WTC11 (cell line): ENCODE data around the gene DNAH11. TPM values are rescaled to one million over a fixed set of nuclear protein-coding genes. Genes with fewer than 3 reads are reported as not detected.

Experiments
- ATAC-seq: fragments of 200-7000 bp; cut with Tn5 transposase; 2 replicates; pipeline ENCODE4 v1.10.0; 2021; ENCODE audit warnings: mild to moderate bottlenecking, moderate library complexity
- CTCF ChIA-PET: fragments of 300-600 bp; sonication (Branson Sonifier 250); formaldehyde crosslinking; loops from one replicate; lab custom pipeline; 2021; ENCODE audit warnings: antibody characterized with exemption; lab: Charles Lee
- POLR2A ChIA-PET: fragments of 350-600 bp; sonication (Branson Sonifier 250); formaldehyde crosslinking; loops from one replicate; lab custom pipeline; 2021; ENCODE audit warnings: antibody characterized with exemption; lab: Charles Lee
- DNase-seq: peaks from one replicate; pipeline ENCODE4 v3.0.0; 2021; ENCODE audit warnings: low spot score
- H3K27ac Mint-ChIP-seq: 2 replicates; pipeline ENCODE4 v1.8.0; 2021; ENCODE audit warnings: mixed read lengths
- H3K27me3 Mint-ChIP-seq: 2 replicates; pipeline ENCODE4 v1.8.0; 2021; ENCODE audit warnings: low read depth, mild to moderate bottlenecking, moderate library complexity, mixed read lengths
- H3K36me3 Mint-ChIP-seq: 2 replicates; pipeline ENCODE4 v1.8.0; 2021; ENCODE audit warnings: mixed read lengths
- H3K4me1 Mint-ChIP-seq: 2 replicates; pipeline ENCODE4 v1.8.0; 2022; ENCODE audit warnings: mixed read lengths
- H3K4me3 Mint-ChIP-seq: 2 replicates; pipeline ENCODE4 v1.8.0; 2021; ENCODE audit warnings: mild to moderate bottlenecking, moderate library complexity, mixed read lengths
- H3K9me3 Mint-ChIP-seq: 2 replicates; pipeline ENCODE4 v1.8.0; 2021; ENCODE audit warnings: mixed read lengths
- CREB1 ChIP-seq: sonication (generic); formaldehyde crosslinking; IDR thresholded peaks from 2 replicates; pipeline ENCODE4 v1.8.0; 2023; ENCODE audit warnings: mild to moderate bottlenecking, missing genetic modification reagents
- CTCF ChIP-seq: fragments of 200-600 bp; IDR thresholded peaks from 2 replicates; pipeline ENCODE4 v1.8.0; 2022; ENCODE audit warnings: antibody characterized with exemption
- E2F4 ChIP-seq: sonication (generic); formaldehyde crosslinking; IDR thresholded peaks from 2 replicates; pipeline ENCODE4 v1.8.1; 2022; ENCODE audit warnings: low read depth, mild to moderate bottlenecking, moderate library complexity, missing genetic modification reagents, borderline replicate concordance
- EMX1 ChIP-seq: fragments of 250-450 bp; sonication (Bioruptor Pico); IDR thresholded peaks from 2 replicates; pipeline ENCODE4 v1.8.0; 2021; ENCODE audit warnings: mild to moderate bottlenecking
- FOXJ3 ChIP-seq: sonication (generic); formaldehyde crosslinking; IDR thresholded peaks from 2 replicates; pipeline ENCODE4 v1.9.0; 2021; ENCODE audit warnings: missing genetic modification reagents, mild to moderate bottlenecking, borderline replicate concordance
- FOXP4 ChIP-seq: sonication (generic); formaldehyde crosslinking; IDR thresholded peaks from 2 replicates; pipeline ENCODE4 v1.8.0; 2022; ENCODE audit warnings: mild to moderate bottlenecking, missing genetic modification reagents
- GABPB1 ChIP-seq: sonication (generic); formaldehyde crosslinking; IDR thresholded peaks from 2 replicates; pipeline ENCODE4 v1.8.1; 2023; ENCODE audit warnings: mild to moderate bottlenecking, missing genetic modification reagents
- GRHL2 ChIP-seq: fragments of 250-450 bp; sonication (Bioruptor Pico); IDR thresholded peaks from 2 replicates; pipeline ENCODE4 v1.8.0; 2022; ENCODE audit warnings: mild to moderate bottlenecking, moderate library complexity; ENCODE audit not compliant: insufficient replicate concordance, severe bottlenecking
- HMGA2 ChIP-seq: fragments of 250-450 bp; sonication (Bioruptor Pico); IDR thresholded peaks from 2 replicates; pipeline ENCODE4 v1.4.0; 2021; ENCODE audit warnings: mild to moderate bottlenecking, moderate library complexity
- IRF1 ChIP-seq: sonication (generic); formaldehyde crosslinking; IDR thresholded peaks from 2 replicates; pipeline ENCODE4 v1.8.0; 2023; ENCODE audit warnings: missing genetic modification reagents
- MYBL2 ChIP-seq: sonication (generic); formaldehyde crosslinking; IDR thresholded peaks from 2 replicates; pipeline ENCODE4 v1.8.1; 2023; ENCODE audit warnings: mild to moderate bottlenecking, moderate library complexity, missing genetic modification reagents
- NR3C1 ChIP-seq: sonication (generic); formaldehyde crosslinking; conservative IDR thresholded peaks from 2 replicates; pipeline ENCODE4 v1.8.1; 2023; ENCODE audit warnings: low read depth, mild to moderate bottlenecking, missing genetic modification reagents
- PRDM15 ChIP-seq: sonication (generic); formaldehyde crosslinking; IDR thresholded peaks from 2 replicates; pipeline ENCODE4 v1.8.0; 2022; ENCODE audit warnings: missing genetic modification reagents
- SP1 ChIP-seq: sonication (generic); formaldehyde crosslinking; conservative IDR thresholded peaks from 2 replicates; pipeline ENCODE4 v1.8.1; 2022; ENCODE audit warnings: missing genetic modification reagents
- TP53 ChIP-seq: sonication (generic); formaldehyde crosslinking; IDR thresholded peaks from 2 replicates; pipeline ENCODE4 v1.8.1; 2023; ENCODE audit warnings: mild to moderate bottlenecking, missing genetic modification reagents
- ZBTB43 ChIP-seq: sonication (generic); formaldehyde crosslinking; IDR thresholded peaks from 2 replicates; pipeline ENCODE4 v1.8.1; 2023; ENCODE audit warnings: mild to moderate bottlenecking, missing genetic modification reagents
- ZNF423 ChIP-seq: fragments of 250-450 bp; sonication (Bioruptor Pico); IDR thresholded peaks from 2 replicates; pipeline ENCODE4 v2.1.2; 2022; ENCODE audit warnings: mild to moderate bottlenecking, moderate library complexity
- ZNF512 ChIP-seq: sonication (generic); formaldehyde crosslinking; IDR thresholded peaks from 2 replicates; pipeline ENCODE4 v1.8.1; 2022; ENCODE audit warnings: missing genetic modification reagents, borderline replicate concordance
- ZNF532 ChIP-seq: fragments of 250-450 bp; sonication (Bioruptor Pico); IDR thresholded peaks from 2 replicates; pipeline ENCODE4 v1.9.0; 2021; ENCODE audit warnings: mild to moderate bottlenecking, borderline replicate concordance
- total RNA-seq: library from RNA; stranded (reverse); gene quantifications from 3 replicates; pipeline ENCODE4 v1.2.3, GENCODE V29; 2021

DNAH11 gene
- total RNA-seq, 1 experiment from 2014 or later: 6.4 TPM

GRCh38 chr7:21730399-21730798, 187.6 kb downstream of the DNAH11 start:
- CTCF ChIA-PET: no interaction called here
- H3K27me3 Mint-ChIP-seq: no peaks in the 10 kb centered on the region
- no peaks in the 10 kb centered on the region for H3K4me1 Mint-ChIP-seq
- no peak for TF ChIP-seq EMX1 (CRISPR knock-in tag)
- no peak for TF ChIP-seq NR3C1
- TF ChIP-seq E2F4 (CRISPR knock-in tag): no peak
- no peak for TF ChIP-seq FOXJ3 (CRISPR knock-in tag)
- DNase-seq (no peak), ATAC-seq (no peak)
- no peaks in the 10 kb centered on the region; the same call in 1 of the 2 replicates for H3K36me3 Mint-ChIP-seq
- H3K4me3 Mint-ChIP-seq: no peak overlapping the region
- H3K27ac Mint-ChIP-seq: no peak overlapping the region
- peaks cover 10% of the 10 kb centered on the region for H3K9me3 Mint-ChIP-seq
- POLR2A ChIA-PET: no interaction called here

GRCh38 chr7:21731977-21732376, 189.1 kb downstream of the DNAH11 start:
- no peak overlapping the region for H3K4me3 Mint-ChIP-seq
- H3K9me3 Mint-ChIP-seq: peaks cover 10% of the 10 kb centered on the region
- no peaks in the 10 kb centered on the region for H3K27me3 Mint-ChIP-seq
- H3K27ac Mint-ChIP-seq: no peak overlapping the region
- CTCF ChIA-PET: no interaction called here
- no peaks in the 10 kb centered on the region; the same call in 1 of the 2 replicates for H3K36me3 Mint-ChIP-seq
- H3K4me1 Mint-ChIP-seq: no peaks in the 10 kb centered on the region
- POLR2A ChIA-PET: no interaction called here
- ATAC-seq (no peak), DNase-seq (no peak)
- TF ChIP-seq MYBL2 (CRISPR knock-in tag) (no peak), IRF1 (CRISPR knock-in tag) (no peak), GABPB1 (CRISPR knock-in tag) (no peak), FOXP4 (CRISPR knock-in tag) (no peak), ZBTB43 (CRISPR knock-in tag) (no peak), ZNF512 (no peak), ZNF532 (CRISPR knock-in tag) (no peak), SP1 (CRISPR knock-in tag) (no peak), PRDM15 (no peak), CTCF (no peak), TP53 (no peak), GRHL2 (CRISPR knock-in tag) (no peak), CREB1 (CRISPR knock-in tag) (no peak), ZNF423 (no peak), HMGA2 (CRISPR knock-in tag) (no peak)
